GM19455 (cell line): ENCODE results near the gene NPHP1.
"Not testable (repeated sequence)": the region's sequence is repeated elsewhere in the genome, so short reads cannot be mapped to it uniquely, and the experiment has no call there.

ENCODE experiments used
- ATAC-seq: cut with Tn5 transposase; IDR thresholded peaks from one replicate; pipeline ENCODE4 v1.9.1; 2021; ENCODE audit not compliant: unreplicated experiment

The NPHP1 gene

GRCh38 chr2:110105183-110105582, 99.6 kb downstream of the NPHP1 start:
- ATAC-seq = no peak

GRCh38 chr2:110104025-110104771, 100.6 kb downstream of the NPHP1 start:
- ATAC-seq = no peak

- ATAC-seq = no peak
These were observed 101.5 kb downstream of the NPHP1 start for GRCh38 chr2:110103061-110103961.

GRCh38 chr2:110101901-110102803, 102.7 kb downstream of the NPHP1 start:
- ATAC-seq = no peak

GRCh38 chr2:110101280-110101844, 103.5 kb downstream of the NPHP1 start:
- ATAC-seq = no peak

GRCh38 chr2:110100880-110101279, 103.9 kb downstream of the NPHP1 start:
- ATAC-seq = not testable (repeated sequence)

- ATAC-seq = no peak
These were observed 104.3 kb downstream of the NPHP1 start for GRCh38 chr2:110100480-110100879.

- no peak for ATAC-seq
These were observed 105.2 kb downstream of the NPHP1 start for GRCh38 chr2:110099471-110100225.

- ATAC-seq = no peak
These were observed 105.8 kb downstream of the NPHP1 start for GRCh38 chr2:110099038-110099425.

- ATAC-seq = no peak
These were observed 107.2 kb downstream of the NPHP1 start for GRCh38 chr2:110097506-110098220.

- ATAC-seq = no peak
These were observed 108.7 kb downstream of the NPHP1 start for GRCh38 chr2:110095994-110096633.

- not testable (repeated sequence) for ATAC-seq
These were observed 109.8 kb downstream of the NPHP1 start for GRCh38 chr2:110094884-110095534.

- ATAC-seq = not testable (repeated sequence)
These were observed 110.9 kb downstream of the NPHP1 start for GRCh38 chr2:110093924-110094323.

- not testable (repeated sequence) for ATAC-seq
These were observed 114.6 kb downstream of the NPHP1 start for GRCh38 chr2:110090164-110090563.

- not testable (repeated sequence) for ATAC-seq
These were observed 121.1 kb downstream of the NPHP1 start for GRCh38 chr2:110083757-110084156.

GRCh38 chr2:110083162-110083561, 121.7 kb downstream of the NPHP1 start:
- not testable (repeated sequence) for ATAC-seq

- not testable (repeated sequence) for ATAC-seq
These were observed 126.7 kb downstream of the NPHP1 start for GRCh38 chr2:110078104-110078503.

- ATAC-seq = not testable (repeated sequence)
These were observed 128.9 kb downstream of the NPHP1 start for GRCh38 chr2:110075896-110076295.
